H1 (cell line): ENCODE results near the gene MYRIP. TPM values are rescaled to one million over a fixed set of nuclear protein-coding genes. Genes with fewer than 3 reads are reported as not detected.

Source experiments
- CHD7 ChIP-seq: fragments of 300-600 bp; sonication (generic); IDR thresholded peaks from 2 replicates; pipeline ENCODE4 v1.7.1; 2012; ENCODE audit warnings: low read length, moderate library complexity, mild to moderate bottlenecking, inconsistent platforms; ENCODE audit not compliant: insufficient replicate concordance
- EP300 ChIP-seq, 2 experiments: IDR thresholded peaks; 1 replicate in 1 of 2; 2 replicates in 1 of 2; pipeline ENCODE4 v1.6.1; 2011 to 2012; ENCODE audit warnings: low read depth in 2 of 2, low read length in 2 of 2, mild to moderate bottlenecking in 2 of 2, borderline replicate concordance in 1 of 2, inconsistent platforms in 1 of 2, moderate library complexity in 1 of 2
- KDM4A ChIP-seq: IDR thresholded peaks from one replicate; pipeline ENCODE4 v1.7.1; 2012; ENCODE audit warnings: low read depth, mild to moderate bottlenecking, moderate library complexity, low read length, inconsistent platforms; ENCODE audit not compliant: severe bottlenecking
- MAFK ChIP-seq: IDR thresholded peaks from 2 replicates; pipeline ENCODE4 v1.6.1; 2012; ENCODE audit warnings: low read depth, mild to moderate bottlenecking, improper control_type of control experiment, low read length
- PHF8 ChIP-seq: fragments of 200-600 bp; sonication (generic); conservative IDR thresholded peaks from 2 replicates; pipeline ENCODE4 v1.7.1; 2012; ENCODE audit warnings: low read depth, mild to moderate bottlenecking, inconsistent platforms, low read length, moderate library complexity
- RNF2 ChIP-seq: fragments of 200-900, 300-1000 bp; sonication (generic); IDR thresholded peaks from 2 replicates; pipeline ENCODE4 v1.7.1; 2016; ENCODE audit warnings: borderline replicate concordance, low read depth, mild to moderate bottlenecking, antibody characterized with exemption, low read length; ENCODE audit not compliant: poor library complexity, severe bottlenecking; ENCODE audit errors: missing control alignments
- SAP30 ChIP-seq: fragments of 300-600 bp; sonication (generic); IDR thresholded peaks from 2 replicates; pipeline ENCODE4 v1.7.1; 2012; ENCODE audit warnings: low read length, moderate library complexity, mild to moderate bottlenecking, inconsistent platforms; ENCODE audit not compliant: insufficient read depth, insufficient replicate concordance
- SIRT6 ChIP-seq: IDR thresholded peaks from one replicate; pipeline ENCODE4 v1.7.1; 2012; ENCODE audit warnings: low read length, inconsistent platforms
- SP1 ChIP-seq: IDR thresholded peaks from 2 replicates; pipeline ENCODE4 v1.6.1; 2011; ENCODE audit warnings: low read depth, low read length
- polyA plus RNA-seq, 7 experiments: library from polyadenylated mRNA; depleted of rRNA in 3 of 7; stranded (reverse) in 5 of 7; unstranded in 2 of 7; fragments of >200 nt in 5 of 7; fragments of 200-250 nt in 2 of 7; gene quantifications; 1 replicate in 5 of 7; 2 replicates in 1 of 7; 4 replicates in 1 of 7; pipeline versions ENCODE4 v1.2.1 to v1.2.3, GENCODE V29; 2011 to 2013; ENCODE audit warnings: missing spikeins in 2 of 7, mixed read lengths in 2 of 7
- total RNA-seq: library from RNA; stranded (reverse); fragmentation: NEBNext Ultra II Directional; extraction: Animal tissue kit (Norgen Biotek cat#: 25700); gene quantifications from 2 replicates; pipeline ENCODE4 v1.2.1, GENCODE V29; 2021

The MYRIP gene
- total and polyA plus RNA-seq, 2 of the 8 experiments (the other 6 are each of a cell fraction or from before 2014, with no cell fraction given) = 0.54 to 4.3 TPM

- peak; percentile 96 for TF ChIP-seq KDM4A
- no peak for TF ChIP-seq SP1
- no peak for TF ChIP-seq CHD7
- TF ChIP-seq PHF8 = 0 out of 2 replicates have a peak, but pooled peaks have one; percentile 37
- no peak for TF ChIP-seq SAP30
- no peak for TF ChIP-seq SIRT6
- TF ChIP-seq EP300 (IDR thresholded peaks at IDR 0.05; ENCODE audit: borderline replicate concordance in 1 of 2, low read depth in 2 of 2, low read length in 2 of 2) = peak in 1 of 2 experiments; percentile 9; a peak in 1 of 3 replicates
- no peak for TF ChIP-seq RNF2
- TF ChIP-seq MAFK = no peak
Measured at GRCh38 chr3:39809181-39809994, at the start of gene MYRIP (continued).
